Fibroblast of lung (primary cell): ENCODE results near the gene PTMA. TPM values are rescaled to one million over a fixed set of nuclear protein-coding genes. Genes with fewer than 3 reads are reported as not detected.

Source experiments
- DNase-seq, 2 donors: peaks; one replicate each; pipeline versions ENCODE4 v3.0.0 to v3.0.0-alpha.2; 2010; ENCODE audit warnings: low read depth in 2 of 2
- H2AFZ ChIP-seq: 2 replicates; pipeline ENCODE4 v1.5.1; 2012; ENCODE audit warnings: low read length, control low read depth, inconsistent platforms
- H3K27ac ChIP-seq: 2 replicates; pipeline ENCODE4 v1.5.1; 2011; ENCODE audit warnings: low read length, control low read depth; ENCODE audit not compliant: insufficient read depth
- H3K27me3 ChIP-seq: 2 replicates; pipeline ENCODE4 v1.5.1; 2011; ENCODE audit warnings: mild to moderate bottlenecking, low read length; ENCODE audit not compliant: control insufficient read depth, insufficient read depth
- H3K36me3 ChIP-seq: 2 replicates; pipeline ENCODE4 v1.5.1; 2011; ENCODE audit warnings: low read length; ENCODE audit not compliant: control insufficient read depth, insufficient read depth
- H3K4me1 ChIP-seq: 2 replicates; pipeline ENCODE4 v1.5.1; 2011; ENCODE audit warnings: low read length; ENCODE audit not compliant: control insufficient read depth, insufficient read depth; ENCODE audit errors: extremely low read depth
- H3K4me2 ChIP-seq: 2 replicates; pipeline ENCODE4 v1.5.1; 2011; ENCODE audit warnings: low read length, control low read depth; ENCODE audit not compliant: insufficient read depth; ENCODE audit errors: extremely low read depth
- H3K4me3 ChIP-seq, 4 experiments: fragments of 200-600 bp in 1 of 4; sonication (generic) in 1 of 4; replicated peaks in 1 of 4; 2 replicates each; pipeline ENCODE4 v1.5.1; 2011 to 2016; ENCODE audit warnings: low read length in 4 of 4, low read depth in 3 of 4, mild to moderate bottlenecking in 3 of 4, control low read depth in 2 of 4, inconsistent platforms in 1 of 4, mixed read lengths in 1 of 4; ENCODE audit not compliant: insufficient read depth in 1 of 4; ENCODE audit errors: control extremely low read depth in 1 of 4
- H3K79me2 ChIP-seq: 2 replicates; pipeline ENCODE4 v1.5.1; 2012; ENCODE audit warnings: mild to moderate bottlenecking, low read length, inconsistent platforms; ENCODE audit not compliant: control insufficient read depth, insufficient read depth
- H3K9ac ChIP-seq: 2 replicates; pipeline ENCODE4 v1.5.1; 2011; ENCODE audit warnings: mild to moderate bottlenecking, low read length, control low read depth; ENCODE audit not compliant: insufficient read depth
- H3K9me3 ChIP-seq: 2 replicates; pipeline ENCODE4 v1.5.1; 2012; ENCODE audit warnings: low read depth, low read length; ENCODE audit not compliant: control insufficient read depth, insufficient read depth
- H4K20me1 ChIP-seq: 2 replicates; pipeline ENCODE4 v1.5.1; 2011; ENCODE audit warnings: low read length; ENCODE audit not compliant: control insufficient read depth, insufficient read depth; ENCODE audit errors: extremely low read depth
- CTCF ChIP-seq, 2 donors: IDR thresholded peaks in 1 of 2; conservative IDR thresholded peaks in 1 of 2; 1 replicate in 1 of 2; 2 replicates in 1 of 2; pipeline ENCODE4 v1.5.1; 2011 to 2012; ENCODE audit warnings: low read length in 2 of 2, control low read depth in 1 of 2, inconsistent platforms in 1 of 2, low read depth in 1 of 2, mild to moderate bottlenecking in 1 of 2
- EZH2 ChIP-seq: IDR thresholded peaks from 2 replicates; pipeline ENCODE4 v1.5.1; 2012; ENCODE audit warnings: low read length, control low read depth, mild to moderate bottlenecking; ENCODE audit errors: missing control alignments
- polyA plus RNA-seq, 2 donors: library from polyadenylated mRNA; depleted of rRNA in 1 of 2; stranded (reverse) in 1 of 2; unstranded in 1 of 2; fragments of >200 nt; gene quantifications; 2 replicates each; pipeline ENCODE4 v1.2.1, GENCODE V29; 2011 to 2012; ENCODE audit warnings: missing spikeins in 1 of 2
- total RNA-seq: library from RNA; depleted of rRNA; stranded (reverse); fragments of >200 nt; gene quantifications from 2 replicates; pipeline ENCODE4 v1.2.1, GENCODE V29; 2014

PTMA gene
- total and polyA plus RNA-seq, 2 donors (not counting 1 experiment from before 2014, with no cell fraction given) = 481 to 650 TPM

GRCh38 chr2:231680992-231681852, 27.1 kb upstream of the PTMA start:
- Histone ChIP-seq H3K27ac (peak overlapping the region; percentile 86), H3K36me3 (no peaks in the 10 kb centered on the region), H3K79me2 (no peaks in the 10 kb centered on the region), H3K4me2 (peak overlapping the region; percentile 84), H3K9me3 (no peaks in the 10 kb centered on the region), H3K4me1 (peaks cover 3% of the 10 kb centered on the region), H3K4me3 (peak overlapping the region; percentile 20 to 58 (median 44)), H4K20me1 (no peaks in the 10 kb centered on the region), H2AFZ (no peak overlapping the region), H3K27me3 (no peaks in the 10 kb centered on the region), H3K9ac (peak overlapping the region; percentile 75)
- DNase-seq = peak; percentile 82 to 86
- TF ChIP-seq EZH2 (no peak), CTCF (conservative IDR thresholded peaks at IDR 0.05 in 1 of 2, IDR thresholded peaks at IDR 0.05 in 1 of 2; ENCODE audit: low read depth in 1 of 2, low read length in 2 of 2) (no peak)

DNA sequence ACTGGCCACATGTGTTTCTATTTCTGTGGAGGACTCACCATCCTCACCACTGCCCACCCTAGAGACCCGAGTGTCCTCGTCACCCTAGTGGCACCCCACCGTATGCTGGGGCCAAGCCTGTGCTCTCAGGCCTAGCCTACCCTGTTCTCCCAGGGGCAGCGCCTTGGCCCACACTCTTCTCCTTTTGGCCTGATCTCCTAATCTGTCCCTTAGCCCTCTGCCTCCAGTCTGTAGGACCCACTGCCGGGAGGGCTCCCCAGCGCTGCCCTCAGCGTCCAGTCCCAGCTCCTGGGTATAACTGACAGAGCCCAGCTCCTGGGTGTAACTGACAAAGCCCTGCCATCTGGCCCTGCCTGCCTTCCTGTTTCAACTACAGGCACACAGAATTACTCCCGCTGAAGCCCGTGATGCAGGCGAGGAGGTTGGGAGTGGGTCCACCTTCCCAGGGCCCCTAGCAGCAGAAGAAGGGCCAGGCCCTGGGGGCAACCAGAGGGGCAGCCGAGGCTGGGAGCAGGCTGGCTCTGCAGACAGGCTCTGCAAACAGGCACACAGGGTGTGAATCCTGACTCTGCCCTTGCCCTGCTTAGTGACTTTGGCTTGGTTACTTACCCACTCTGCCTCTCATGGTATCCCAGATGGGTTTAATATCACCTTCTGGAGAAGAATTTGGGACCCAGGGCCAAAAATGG, 25.6 kb upstream of the PTMA start:
- H4K20me1 ChIP-seq = no peaks in the 10 kb centered on the region
- no peak overlapping the region for H3K4me3 ChIP-seq
- H3K79me2 ChIP-seq = no peaks in the 10 kb centered on the region
- no peak for DNase-seq
- no peak for TF ChIP-seq CTCF (conservative IDR thresholded peaks at IDR 0.05 in 1 of 2, IDR thresholded peaks at IDR 0.05 in 1 of 2; ENCODE audit: low read depth in 1 of 2, low read length in 2 of 2)
- TF ChIP-seq EZH2 = no peak
- no peaks in the 10 kb centered on the region for H3K36me3 ChIP-seq
- H3K27me3 ChIP-seq = no peaks in the 10 kb centered on the region
- peaks cover 3% of the 10 kb centered on the region for H3K4me1 ChIP-seq
- H2AFZ ChIP-seq = no peak overlapping the region
- H3K9me3 ChIP-seq = no peaks in the 10 kb centered on the region
- H3K4me2 ChIP-seq = no peak overlapping the region
- no peak overlapping the region for H3K9ac ChIP-seq
- no peak overlapping the region for H3K27ac ChIP-seq
